WERI-Rb-1 (cell line): ENCODE data around the gene TRUB2.

Source experiments
- DNase-seq: peaks from one replicate; pipeline ENCODE4 v3.0.0-alpha.2; 2020
- H3K27ac ChIP-seq: fragments of 250-450 bp; sonication (Bioruptor Pico); 2 replicates; pipeline ENCODE4 v1.5.1; 2020; ENCODE audit warnings: mild to moderate bottlenecking, moderate library complexity
- H3K27me3 ChIP-seq: fragments of 250-450 bp; sonication (Bioruptor Pico); 2 replicates; pipeline ENCODE4 v1.5.1; 2021; ENCODE audit warnings: mild to moderate bottlenecking, low read depth, moderate library complexity; ENCODE audit not compliant: insufficient read depth, severe bottlenecking
- H3K36me3 ChIP-seq: fragments of 250-450 bp; sonication (Bioruptor Pico); 2 replicates; pipeline ENCODE4 v1.5.1; 2020; ENCODE audit warnings: mild to moderate bottlenecking, moderate library complexity
- H3K4me3 ChIP-seq: 2 replicates; pipeline ENCODE4 v1.5.1; 2011; ENCODE audit warnings: low read depth, mild to moderate bottlenecking, control low read depth, low read length
- H3K9me3 ChIP-seq: fragments of 250-450 bp; sonication (Bioruptor Pico); 2 replicates; pipeline ENCODE4 v1.5.1; 2021; ENCODE audit warnings: mild to moderate bottlenecking, moderate library complexity; ENCODE audit not compliant: severe bottlenecking
- CTCF ChIP-seq: IDR thresholded peaks from 2 replicates; pipeline ENCODE4 v1.5.1; 2011; ENCODE audit warnings: low read depth, mild to moderate bottlenecking, control low read depth, inconsistent platforms, low read length

TRUB2 gene

GRCh38 chr9:128344931-128345605 is 22.8 kb upstream of the TRUB2 start:
- Histone ChIP-seq H3K4me3 (no peak overlapping the region), H3K27ac (no peak overlapping the region), H3K36me3 (peaks cover 66% of the 10 kb centered on the region), H3K27me3 (no peaks in the 10 kb centered on the region), H3K9me3 (no peaks in the 10 kb centered on the region)
- no peak for DNase-seq
- peak; percentile 54 for TF ChIP-seq CTCF

- Histone ChIP-seq H3K9me3 (no peaks in the 10 kb centered on the region), H3K27me3 (no peaks in the 10 kb centered on the region), H3K27ac (no peak overlapping the region), H3K36me3 (peaks cover 54% of the 10 kb centered on the region), H3K4me3 (no peak overlapping the region)
- DNase-seq, result no peak
- TF ChIP-seq CTCF, result no peak
Measured at GRCh38 chr9:128343855-128344254, 21.6 kb upstream of the TRUB2 start.

GRCh38 chr9:128342971-128343680 is 20.9 kb upstream of the TRUB2 start:
- no peaks in the 10 kb centered on the region for H3K27me3 ChIP-seq
- H3K4me3 ChIP-seq, result no peak overlapping the region
- no peak for TF ChIP-seq CTCF
- no peak for DNase-seq
- no peaks in the 10 kb centered on the region for H3K9me3 ChIP-seq
- no peak overlapping the region for H3K27ac ChIP-seq
- H3K36me3 ChIP-seq, result peaks cover 48% of the 10 kb centered on the region

- Histone ChIP-seq H3K9me3 (no peaks in the 10 kb centered on the region), H3K27me3 (no peaks in the 10 kb centered on the region), H3K27ac (no peak overlapping the region), H3K36me3 (peaks cover 35% of the 10 kb centered on the region), H3K4me3 (peak overlapping the region; percentile 84)
- peak; percentile 92 for DNase-seq
- TF ChIP-seq CTCF, result peak; percentile 90
Measured at GRCh38 chr9:128341435-128341849, 19.2 kb upstream of the TRUB2 start.

GRCh38 chr9:128340691-128341434 is 18.6 kb upstream of the TRUB2 start:
- Histone ChIP-seq H3K9me3 (no peaks in the 10 kb centered on the region), H3K4me3 (peak overlapping the region; percentile 84), H3K36me3 (peaks cover 29% of the 10 kb centered on the region), H3K27me3 (no peaks in the 10 kb centered on the region), H3K27ac (peak overlapping the region; percentile 54)
- DNase-seq, result no peak
- TF ChIP-seq CTCF, result no peak
